GM12878 (cell line): ENCODE results near the gene GBA2. TPM values are rescaled to one million over a fixed set of nuclear protein-coding genes. Genes with fewer than 3 reads are reported as not detected.

ENCODE experiments used
- ATAC-seq: fragments of 200-7000 bp; cut with Tn5 transposase; 3 replicates; pipeline ENCODE4 v1.9.1; 2020; ENCODE audit warnings: mild to moderate bottlenecking, moderate library complexity
- BruUV-seq: library from RNA; stranded (reverse); fragments of 400-500 nt; replicated peaks from 2 replicates; lab custom pipeline; 2021; lab: Mats Ljungman, UMichigan
- CTCF ChIA-PET: fragments of 300-600 bp; sonication (Branson Sonifier 250); formaldehyde crosslinking; extraction: SDS; loops from one replicate; lab custom pipeline; 2021; ENCODE audit warnings: inconsistent platforms; lab: Yijun Ruan, JAX
- POLR2A ChIA-PET: fragments of 350-600 bp; formaldehyde crosslinking; extraction: SDS; loops from one replicate; lab custom pipeline; 2021; ENCODE audit warnings: inconsistent platforms; lab: Charles Lee
- RAD21 ChIA-PET: fragments of 300-600 bp; sonication (Branson Sonifier 250); formaldehyde crosslinking; loops from one replicate; lab custom pipeline; 2023; ENCODE audit warnings: antibody characterized with exemption; ENCODE audit not compliant: unreplicated experiment; lab: Charles Lee
- SMC1A ChIA-PET: fragments of 300-600 bp; sonication (Branson Sonifier 250); formaldehyde crosslinking; loops from one replicate; lab custom pipeline; 2023; ENCODE audit not compliant: unreplicated experiment, uncharacterized antibody; lab: Charles Lee
- DNase-seq: peaks from one replicate; pipeline ENCODE4 v3.0.0-alpha.2; 2011; ENCODE audit warnings: low read depth, low spot score
- FAIRE-seq: peaks from 3 replicates; lab custom pipeline; 2011; peaks lifted over from hg19 to GRCh38; lab: Jason Lieb, UNC
- H2AFZ ChIP-seq: 2 replicates; pipeline ENCODE4 v1.6.0; 2011; ENCODE audit warnings: low read depth, low read length, control low read depth; ENCODE audit not compliant: control insufficient read depth
- H3K27ac ChIP-seq: 2 replicates; pipeline ENCODE4 v1.5.1; 2011; ENCODE audit warnings: control low read depth; ENCODE audit not compliant: control insufficient read depth, insufficient read depth
- H3K27me3 ChIP-seq, 2 experiments: replicated peaks in 1 of 2; 2 replicates each; pipeline versions ENCODE4 v1.6.0 to v1.6.1; 2011; ENCODE audit warnings: low read length in 1 of 2; ENCODE audit not compliant: control insufficient read depth in 2 of 2, insufficient read depth in 2 of 2
- H3K36me3 ChIP-seq, 2 experiments: 2 replicates each; pipeline ENCODE4 v1.5.1; 2011; ENCODE audit warnings: low read length in 1 of 2; ENCODE audit not compliant: control insufficient read depth in 2 of 2, insufficient read depth in 2 of 2
- H3K4me1 ChIP-seq: 2 replicates; pipeline ENCODE4 v1.6.1; 2011; ENCODE audit warnings: mild to moderate bottlenecking, low read length, moderate library complexity, mixed read lengths; ENCODE audit not compliant: control insufficient read depth, insufficient read depth
- H3K4me2 ChIP-seq: 2 replicates; pipeline ENCODE4 v1.6.0; 2011; ENCODE audit warnings: control low read depth; ENCODE audit not compliant: control insufficient read depth, insufficient read depth
- H3K4me3 ChIP-seq: fragments of 200-600 bp; sonication (generic); 2 replicates; pipeline ENCODE4 v1.5.1; 2016
- H3K79me2 ChIP-seq: 2 replicates; pipeline ENCODE4 v1.6.0; 2011; ENCODE audit warnings: low read length; ENCODE audit not compliant: control insufficient read depth, insufficient read depth
- H3K9ac ChIP-seq: 2 replicates; pipeline ENCODE4 v1.8.0; 2011; ENCODE audit warnings: low read length, control low read depth, mixed read lengths; ENCODE audit not compliant: control insufficient read depth, insufficient read depth
- H3K9me3 ChIP-seq: replicated peaks from 3 replicates; pipeline ENCODE4 v1.5.1; 2011; ENCODE audit warnings: mild to moderate bottlenecking, low read length; ENCODE audit not compliant: control insufficient read depth, insufficient read depth
- H4K20me1 ChIP-seq: 2 replicates; pipeline ENCODE4 v1.6.0; 2011; ENCODE audit not compliant: control insufficient read depth, insufficient read depth
- HCFC1 ChIP-seq: fragments of 150-350 bp; IDR thresholded peaks from 2 replicates; pipeline ENCODE4 v1.6.1; 2014; ENCODE audit warnings: low read length
- NKRF ChIP-seq: fragments of 450-650 bp; conservative IDR thresholded peaks from 2 replicates; pipeline ENCODE4 v1.6.1; 2017; ENCODE audit warnings: mild to moderate bottlenecking, moderate library complexity
- PAX8 ChIP-seq: fragments of 450-650 bp; IDR thresholded peaks from 2 replicates; pipeline ENCODE4 v1.6.1; 2017; ENCODE audit warnings: mild to moderate bottlenecking, moderate library complexity
- PBX3 ChIP-seq: IDR thresholded peaks from 2 replicates; pipeline ENCODE4 v1.6.1; 2011; ENCODE audit warnings: mild to moderate bottlenecking, low read depth, low read length, moderate library complexity; ENCODE audit not compliant: insufficient replicate concordance
- RUNX3 ChIP-seq: IDR thresholded peaks from 2 replicates; pipeline ENCODE4 v1.6.1; 2012; ENCODE audit warnings: low read length, inconsistent platforms
- SKIL ChIP-seq: fragments of 450-650 bp; IDR thresholded peaks from 2 replicates; pipeline ENCODE4 v1.6.1; 2017; ENCODE audit warnings: mild to moderate bottlenecking, low read depth, inconsistent platforms; ENCODE audit not compliant: poor library complexity, severe bottlenecking
- SMARCA5 ChIP-seq: fragments of 450-650 bp; IDR thresholded peaks from 2 replicates; pipeline ENCODE4 v1.6.1; 2017; ENCODE audit warnings: mild to moderate bottlenecking
- SRF ChIP-seq, 2 experiments: IDR thresholded peaks; 2 replicates each; pipeline ENCODE4 v1.6.1; 2011; ENCODE audit warnings: low read depth in 2 of 2, low read length in 2 of 2, mild to moderate bottlenecking in 1 of 2, moderate library complexity in 1 of 2
- WRNIP1 ChIP-seq: IDR thresholded peaks from 2 replicates; pipeline ENCODE4 v1.6.1; 2011; ENCODE audit warnings: low read depth, low read length, improper control_type of control experiment, borderline replicate concordance
- WGBS: methylation state at CpG from one replicate; pipeline ENCODE4 v1.1.6; 2016; ENCODE audit warnings: low lambda C conversion rate; ENCODE audit not compliant: insufficient replicate concordance, insufficient coverage; ENCODE audit errors: missing lambda C conversion rate; 5-methylcytosine and 5-hydroxymethylcytosine counted together
- in situ Hi-C: fragments of 300-500 bp; cut with MboI; formaldehyde crosslinking; loops from 9 replicates; pipeline ENCODE4 v1.14.3; 2018; ENCODE audit warnings: mixed read lengths
- intact Hi-C: fragments of 100-400 bp; cut with micrococcal nuclease; formaldehyde crosslinking; loops from one replicate; pipeline ENCODE4 v1.14.2; 2022; ENCODE audit not compliant: unreplicated experiment
- polyA plus RNA-seq, 11 experiments: library from polyadenylated mRNA; depleted of rRNA in 4 of 11; unstranded in 6 of 11; stranded (reverse) in 5 of 11; fragments of >200 nt; fragmentation: Nextera tagmentation in 4 of 11; fragmentation: Illumina TruSeq in 1 of 11; extraction: Ambion mirVana in 4 of 11; extraction: Trizol in 1 of 11; gene quantifications; 1 replicate in 1 of 11; 2 replicates in 10 of 11; pipeline versions ENCODE4 v1.2.1 to v1.2.3, GENCODE V29; 2011 to 2016; ENCODE audit warnings: inconsistent platforms in 2 of 11, missing spikeins in 2 of 11, low read depth in 1 of 11
- total RNA-seq, 4 experiments: library from RNA; depleted of rRNA in 3 of 4; stranded (reverse); fragments of >200 nt in 3 of 4; fragmentation: Illumina TruSeq in 1 of 4; extraction: Trizol in 1 of 4; gene quantifications; 2 replicates each; pipeline versions ENCODE4 v1.2.1 to v1.2.3, GENCODE V29; 2013 to 2021

GBA2 gene
- total and polyA plus RNA-seq, 10 of the 15 experiments (the other 5 are each of a cell fraction or from before 2014, with no cell fraction given), result 15.3 to 45.1 (median 29.1) TPM

- FAIRE-seq (peak; percentile 61), DNase-seq (no peak), ATAC-seq (peak; percentile 70)
- H3K4me1 ChIP-seq, result peaks cover 14% of the 10 kb centered on the region
- H3K27ac ChIP-seq, result no peak overlapping the region
- H4K20me1 ChIP-seq, result no peaks in the 10 kb centered on the region
- H3K79me2 ChIP-seq, result no peaks in the 10 kb centered on the region
- intact Hi-C loops (no loop called here), in situ Hi-C loops (no loop called here)
- ChIA-PET CTCF (interaction anchor here (0.6 to 5.8 kb wide), 11 partner anchors 11 to 76 kb away, joined by 3 to 39 read pairs (median 4); partner anchors contain the start of genes CREB3 and TLN1), SMC1A (interaction anchor here (0.6 to 2.7 kb wide), 3 partner anchors 16 to 85 kb away, joined by 3 to 10 read pairs (median 7); no protein-coding TSS in a partner anchor), RAD21 (interaction anchor here (0.6 to 1.4 kb wide), 3 partner anchors 16 to 67 kb away, joined by 3 to 4 read pairs (median 3); no protein-coding TSS in a partner anchor), POLR2A (interaction anchor here (0.6 to 3.5 kb wide), 3 partner anchors 16 to 50 kb away, joined by 3 to 14 read pairs (median 4); no protein-coding TSS in a partner anchor)
- no peak overlapping the region for H3K4me3 ChIP-seq
- H3K9ac ChIP-seq, result no peak overlapping the region
- WGBS, result 73% methylated on average over 21 of the region's 21 CpGs
- peaks cover 47 to 48% of the 10 kb centered on the region in 2 experiments for H3K36me3 ChIP-seq
- TF ChIP-seq HCFC1 (no peak), SMARCA5 (no peak), PBX3 (no peak), RUNX3 (peak; percentile 31; the same call in 1 of the 2 replicates), WRNIP1 (no peak), SKIL (no peak), SRF (IDR thresholded peaks at IDR 0.05; ENCODE audit: low read depth in 2 of 2, low read length in 2 of 2) (no peak), NKRF (no peak), PAX8 (no peak)
- H3K9me3 ChIP-seq, result no peaks in the 10 kb centered on the region
- no TSS peak for BruUV-seq
- H3K4me2 ChIP-seq, result no peak overlapping the region
- H2AFZ ChIP-seq, result no peak overlapping the region
- H3K27me3 ChIP-seq, result no peaks in the 10 kb centered on the region
These were observed 37.3 kb downstream of the GBA2 start for GRCh38 chr9:35711501-35712428.
